Gastroesophageal sphincter (tissue), 4 donors: ENCODE measurements around the gene KIF12. TPM values are rescaled to one million over a fixed set of nuclear protein-coding genes. Genes with fewer than 3 reads are reported as not detected.

Experiments used
- ATAC-seq: fragments of 150-250 bp; one replicate; pipeline ENCODE4 v1.9.1; 2016; ENCODE audit warnings: mild to moderate bottlenecking, moderate library complexity
- H3K27ac ChIP-seq, 4 donors: fragments of 200-600 bp; sonication (generic) in 3 of 4; 1 replicate in 3 of 4; 2 replicates in 1 of 4; pipeline ENCODE4 v1.5.1; 2016 to 2019
- H3K27me3 ChIP-seq: fragments of 200-600 bp; sonication (generic); one replicate; pipeline ENCODE4 v1.5.1; 2019
- H3K36me3 ChIP-seq, 2 donors: fragments of 200-600 bp; sonication (generic); one replicate each; pipeline ENCODE4 v1.5.1; 2019; ENCODE audit warnings: control low read depth in 1 of 2
- H3K4me1 ChIP-seq, 3 donors: fragments of 200-600 bp; sonication (generic); 1 replicate in 2 of 3; 2 replicates in 1 of 3; pipeline ENCODE4 v1.5.1; 2016 to 2019; ENCODE audit warnings: control low read depth in 2 of 3
- H3K4me3 ChIP-seq, 2 donors: fragments of 200-600 bp; sonication (generic); one replicate each; pipeline ENCODE4 v1.5.1; 2019; ENCODE audit warnings: mild to moderate bottlenecking in 1 of 2, moderate library complexity in 1 of 2
- H3K9me3 ChIP-seq, 3 donors: fragments of 200-600 bp; sonication (generic); one replicate each; pipeline ENCODE4 v1.5.1; 2017 to 2019; ENCODE audit warnings: control low read depth in 2 of 3
- EP300 ChIP-seq: sonication (generic); formaldehyde crosslinking; IDR thresholded peaks from one replicate; pipeline ENCODE4 v1.6.1; 2017; ENCODE audit warnings: antibody characterized with exemption, mild to moderate bottlenecking
- POLR2A ChIP-seq, 2 donors: fragments of 450-650 bp; IDR thresholded peaks; one replicate each; pipeline ENCODE4 v1.6.1; 2017; ENCODE audit warnings: antibody characterized with exemption in 2 of 2, mild to moderate bottlenecking in 2 of 2, moderate library complexity in 1 of 2
- POLR2AphosphoS5 ChIP-seq: sonication (generic); formaldehyde crosslinking; IDR thresholded peaks from one replicate; pipeline ENCODE4 v1.6.1; 2017; ENCODE audit warnings: antibody characterized with exemption
- WGBS, 2 donors: methylation state at CpG; one replicate each; pipeline ENCODE4 v1.1.5; 2018; ENCODE audit warnings: low coverage in 1 of 2; 5-methylcytosine and 5-hydroxymethylcytosine counted together
- total RNA-seq, 4 donors: library from RNA; depleted of rRNA; stranded (reverse); fragments of >200 nt; gene quantifications; one replicate each; pipeline ENCODE4 v1.1.0, GENCODE V29; 2016
- TF ChIP-seq, protein P1 (sequence below), 4 experiments: fragments of 200-600 bp in 2 of 4; fragments of 450-650 bp in 2 of 4; sonication (generic) in 1 of 4; IDR thresholded peaks; one replicate each; pipeline ENCODE4 v1.5.1; 2017 to 2019; ENCODE audit warnings: antibody characterized with exemption in 4 of 4, mild to moderate bottlenecking in 2 of 4, moderate library complexity in 2 of 4

Gene KIF12
- total RNA-seq, 4 donors from 2014 or later, result not detected

GRCh38 chr9:114140850-114141249, 41.8 kb upstream of the KIF12 start:
- H3K4me3 ChIP-seq, result no peak overlapping the region
- no peak for ATAC-seq
- WGBS, 2 donors, result 29 to 48% methylated on average over 1 to 4 of the region's 4 CpGs
- TF ChIP-seq POLR2A (IDR thresholded peaks at IDR 0.05) (no peak), EP300 (no peak), POLR2AphosphoS5 (no peak)
- TF ChIP-seq, protein P1, sequence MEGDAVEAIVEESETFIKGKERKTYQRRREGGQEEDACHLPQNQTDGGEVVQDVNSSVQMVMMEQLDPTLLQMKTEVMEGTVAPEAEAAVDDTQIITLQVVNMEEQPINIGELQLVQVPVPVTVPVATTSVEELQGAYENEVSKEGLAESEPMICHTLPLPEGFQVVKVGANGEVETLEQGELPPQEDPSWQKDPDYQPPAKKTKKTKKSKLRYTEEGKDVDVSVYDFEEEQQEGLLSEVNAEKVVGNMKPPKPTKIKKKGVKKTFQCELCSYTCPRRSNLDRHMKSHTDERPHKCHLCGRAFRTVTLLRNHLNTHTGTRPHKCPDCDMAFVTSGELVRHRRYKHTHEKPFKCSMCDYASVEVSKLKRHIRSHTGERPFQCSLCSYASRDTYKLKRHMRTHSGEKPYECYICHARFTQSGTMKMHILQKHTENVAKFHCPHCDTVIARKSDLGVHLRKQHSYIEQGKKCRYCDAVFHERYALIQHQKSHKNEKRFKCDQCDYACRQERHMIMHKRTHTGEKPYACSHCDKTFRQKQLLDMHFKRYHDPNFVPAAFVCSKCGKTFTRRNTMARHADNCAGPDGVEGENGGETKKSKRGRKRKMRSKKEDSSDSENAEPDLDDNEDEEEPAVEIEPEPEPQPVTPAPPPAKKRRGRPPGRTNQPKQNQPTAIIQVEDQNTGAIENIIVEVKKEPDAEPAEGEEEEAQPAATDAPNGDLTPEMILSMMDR (IDR thresholded peaks at IDR 0.05), result no peak
- H3K36me3 ChIP-seq, result no peaks in the 10 kb centered on the region
- peaks cover 0 to 24% (median 5%) of the 10 kb centered on the region in 3 donors for H3K4me1 ChIP-seq
- no peak overlapping the region for H3K27ac ChIP-seq
- peaks cover 15% of the 10 kb centered on the region for H3K27me3 ChIP-seq
- H3K9me3 ChIP-seq, result no peaks in the 10 kb centered on the region

DNA sequence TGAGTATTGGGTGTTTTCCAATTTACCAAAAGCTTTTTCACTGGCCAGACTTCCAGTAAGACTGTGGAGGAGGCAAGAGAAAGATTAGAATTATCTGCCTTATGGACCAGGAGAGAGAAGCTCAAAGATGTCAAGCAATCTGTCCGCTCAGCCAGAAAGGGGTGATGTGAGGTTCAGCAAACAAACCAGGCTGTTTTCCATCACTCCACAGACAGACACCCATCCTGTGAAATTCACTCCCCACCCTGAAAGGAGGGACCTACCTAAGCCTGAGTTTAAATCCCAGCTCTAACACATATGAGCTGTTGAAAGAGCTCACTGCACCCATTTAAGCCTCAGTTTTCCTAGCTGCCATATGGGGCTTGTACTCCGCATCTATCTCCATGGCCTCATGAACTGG, 41.3 kb upstream of the KIF12 start:
- Histone ChIP-seq H3K27ac (no peak overlapping the region), H3K9me3 (no peaks in the 10 kb centered on the region), H3K36me3 (no peaks in the 10 kb centered on the region), H3K27me3 (peaks cover 12% of the 10 kb centered on the region), H3K4me3 (no peak overlapping the region), H3K4me1 (peaks cover 0 to 24% (median 5%) of the 10 kb centered on the region in 3 donors)
- no peak for TF ChIP-seq POLR2AphosphoS5
- TF ChIP-seq POLR2A (IDR thresholded peaks at IDR 0.05), result no peak
- TF ChIP-seq, protein P1 (IDR thresholded peaks at IDR 0.05), result no peak
- no peak for TF ChIP-seq EP300
- WGBS, 2 donors, result 100% methylated on average over 1 to 2 of the region's 2 CpGs
- no peak for ATAC-seq

- H3K4me3 ChIP-seq, result no peak overlapping the region
- peaks cover 6% of the 10 kb centered on the region for H3K27me3 ChIP-seq
- H3K4me1 ChIP-seq, result peaks cover 0 to 24% (median 5%) of the 10 kb centered on the region in 3 donors
- WGBS, 2 donors, result 50 to 90% methylated on average over 1 to 4 of the region's 5 CpGs
- ATAC-seq, result no peak
- H3K27ac ChIP-seq, result no peak overlapping the region
- TF ChIP-seq EP300 (no peak), POLR2AphosphoS5 (no peak), POLR2A (IDR thresholded peaks at IDR 0.05) (no peak)
- TF ChIP-seq, protein P1 (IDR thresholded peaks at IDR 0.05), result no peak
- no peaks in the 10 kb centered on the region for H3K36me3 ChIP-seq
- H3K9me3 ChIP-seq, result no peaks in the 10 kb centered on the region
Observed at GRCh38 chr9:114139071-114139470, 40.0 kb upstream of the KIF12 start.

DNA sequence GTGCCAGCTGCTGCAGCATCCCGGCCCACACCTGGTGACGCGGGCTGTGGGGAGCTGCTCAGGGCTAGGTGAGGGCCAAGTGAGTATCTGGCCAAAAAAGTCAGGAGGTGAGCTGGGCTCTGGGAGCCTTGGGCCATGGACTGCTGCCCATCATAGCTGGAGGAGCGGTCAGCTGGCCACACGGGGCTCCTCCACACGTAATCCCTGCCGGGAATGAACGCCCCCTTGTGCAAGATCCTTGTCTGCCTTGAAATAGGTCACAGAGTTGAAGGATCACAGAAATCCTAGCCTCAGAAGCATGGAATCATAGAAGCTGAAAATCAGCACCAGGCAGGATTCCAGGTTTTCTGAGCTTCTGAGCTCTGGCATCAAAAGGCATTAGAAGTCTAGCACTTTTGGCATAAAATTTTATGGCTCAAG, 39.5 kb upstream of the KIF12 start:
- H3K9me3 ChIP-seq, result no peaks in the 10 kb centered on the region
- ATAC-seq, result peak; percentile 36
- H3K27me3 ChIP-seq, result peaks cover under 1% of the 10 kb centered on the region
- H3K27ac ChIP-seq, result no peak overlapping the region
- 40% methylated on average over 1 of the region's 8 CpGs; no CpG with 5 or more reads in 1 of the 2 donors for WGBS, 2 donors
- H3K4me1 ChIP-seq, result peaks cover 0 to 24% (median 5%) of the 10 kb centered on the region in 3 donors
- TF ChIP-seq POLR2AphosphoS5 (peak; percentile 33), EP300 (no peak)
- TF ChIP-seq, protein P1 (IDR thresholded peaks at IDR 0.05), result no peak
- H3K4me3 ChIP-seq, result no peak overlapping the region
- H3K36me3 ChIP-seq, result no peaks in the 10 kb centered on the region

DNA sequence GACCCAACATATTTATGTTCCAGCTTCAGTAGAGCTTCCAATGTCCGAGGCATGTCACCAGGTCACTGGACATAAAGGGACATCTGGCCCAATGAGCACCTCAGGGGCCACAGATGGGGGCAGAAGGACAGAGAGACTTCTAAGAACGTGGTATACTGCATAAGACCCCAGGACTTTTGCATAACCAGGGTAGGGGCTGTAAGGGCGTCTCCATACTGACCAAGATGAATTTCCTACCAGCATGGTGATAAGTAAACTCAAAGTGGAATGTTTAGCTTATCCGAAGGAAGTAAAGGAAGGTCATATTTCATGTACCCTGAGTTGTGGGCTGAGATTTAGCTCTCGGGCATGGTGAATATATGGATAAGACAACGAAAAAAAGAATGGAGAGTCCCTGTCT, 38.7 kb upstream of the KIF12 start:
- no peak for ATAC-seq

More for the DNA sequence above, 38.7 kb upstream of the KIF12 start:
- WGBS, 2 donors, result 82 to 84% methylated on average over 5 to 6 of the region's 6 CpGs
- H3K27me3 ChIP-seq, result no peaks in the 10 kb centered on the region
- H3K9me3 ChIP-seq, result no peaks in the 10 kb centered on the region
- no peak overlapping the region for H3K4me3 ChIP-seq
- peaks cover 0 to 24% (median 5%) of the 10 kb centered on the region in 3 donors for H3K4me1 ChIP-seq
- H3K27ac ChIP-seq, result no peak overlapping the region
- TF ChIP-seq EP300, result no peak
- no peak for TF ChIP-seq POLR2AphosphoS5
- TF ChIP-seq, protein P1 (IDR thresholded peaks at IDR 0.05), result no peak
- no peak for TF ChIP-seq POLR2A (IDR thresholded peaks at IDR 0.05)
- H3K36me3 ChIP-seq, result no peaks in the 10 kb centered on the region
